Measurements from ENCODE around the gene ZC3H6. TPM values are rescaled to one million over a fixed set of nuclear protein-coding genes. Genes with fewer than 3 reads are reported as not detected.

The ZC3H6 gene
- total RNA-seq, 1 experiment from 2014 or later: 10.0 TPM

DNA sequence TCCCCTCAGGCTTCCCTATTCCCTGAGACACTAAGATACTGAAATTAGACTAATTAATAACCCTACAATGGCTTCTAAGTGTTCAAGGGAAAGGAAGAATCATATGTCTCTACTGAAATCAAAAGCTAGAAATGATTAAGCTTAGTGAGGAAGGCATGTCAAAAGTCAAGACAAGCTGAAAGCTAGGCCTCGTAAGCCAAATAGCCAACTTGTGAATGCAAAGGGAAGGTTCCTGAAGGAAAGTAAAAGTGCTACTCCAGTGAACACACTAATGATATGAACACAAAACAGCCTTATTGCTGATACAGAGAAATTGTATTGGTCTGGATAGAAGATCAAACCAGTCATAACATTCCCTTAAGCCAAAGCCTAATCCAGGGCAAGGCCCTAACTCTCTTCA is 30.5 kb upstream of the ZC3H6 start:
- TF ChIP-seq, protein P1, sequence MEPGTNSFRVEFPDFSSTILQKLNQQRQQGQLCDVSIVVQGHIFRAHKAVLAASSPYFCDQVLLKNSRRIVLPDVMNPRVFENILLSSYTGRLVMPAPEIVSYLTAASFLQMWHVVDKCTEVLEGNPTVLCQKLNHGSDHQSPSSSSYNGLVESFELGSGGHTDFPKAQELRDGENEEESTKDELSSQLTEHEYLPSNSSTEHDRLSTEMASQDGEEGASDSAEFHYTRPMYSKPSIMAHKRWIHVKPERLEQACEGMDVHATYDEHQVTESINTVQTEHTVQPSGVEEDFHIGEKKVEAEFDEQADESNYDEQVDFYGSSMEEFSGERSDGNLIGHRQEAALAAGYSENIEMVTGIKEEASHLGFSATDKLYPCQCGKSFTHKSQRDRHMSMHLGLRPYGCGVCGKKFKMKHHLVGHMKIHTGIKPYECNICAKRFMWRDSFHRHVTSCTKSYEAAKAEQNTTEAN (CRISPR knock-in tag; IDR thresholded peaks at IDR 0.05): no peak
- TF ChIP-seq HMGA2 (CRISPR knock-in tag; IDR thresholded peaks at IDR 0.05) (no peak), GABPB1 (CRISPR knock-in tag; IDR thresholded peaks at IDR 0.05) (no peak), PRRX2 (CRISPR knock-in tag; IDR thresholded peaks at IDR 0.05) (no peak), FOXP1 (CRISPR knock-in tag; IDR thresholded peaks at IDR 0.05; ENCODE audit: borderline replicate concordance) (no peak), ESRRA (CRISPR knock-in tag; IDR thresholded peaks at IDR 0.05; ENCODE audit: borderline replicate concordance) (no peak), ZNF219 (CRISPR knock-in tag; IDR thresholded peaks at IDR 0.05; ENCODE audit: borderline replicate concordance) (no peak), TEAD4 (CRISPR knock-in tag; IDR thresholded peaks at IDR 0.05) (no peak), CREB1 (CRISPR knock-in tag; IDR thresholded peaks at IDR 0.05) (no peak), FOXK1 (CRISPR knock-in tag; IDR thresholded peaks at IDR 0.05) (no peak), TCF7 (CRISPR knock-in tag; IDR thresholded peaks at IDR 0.05; ENCODE audit: low read depth) (no peak), SP1 (CRISPR knock-in tag; conservative IDR thresholded peaks at IDR 0.05) (no peak), ATF1 (CRISPR knock-in tag; IDR thresholded peaks at IDR 0.05) (no peak), GRHL2 (CRISPR knock-in tag; IDR thresholded peaks at IDR 0.05; ENCODE audit: insufficient replicate concordance, severe bottlenecking) (no peak)
- TF ChIP-seq, protein P2, sequence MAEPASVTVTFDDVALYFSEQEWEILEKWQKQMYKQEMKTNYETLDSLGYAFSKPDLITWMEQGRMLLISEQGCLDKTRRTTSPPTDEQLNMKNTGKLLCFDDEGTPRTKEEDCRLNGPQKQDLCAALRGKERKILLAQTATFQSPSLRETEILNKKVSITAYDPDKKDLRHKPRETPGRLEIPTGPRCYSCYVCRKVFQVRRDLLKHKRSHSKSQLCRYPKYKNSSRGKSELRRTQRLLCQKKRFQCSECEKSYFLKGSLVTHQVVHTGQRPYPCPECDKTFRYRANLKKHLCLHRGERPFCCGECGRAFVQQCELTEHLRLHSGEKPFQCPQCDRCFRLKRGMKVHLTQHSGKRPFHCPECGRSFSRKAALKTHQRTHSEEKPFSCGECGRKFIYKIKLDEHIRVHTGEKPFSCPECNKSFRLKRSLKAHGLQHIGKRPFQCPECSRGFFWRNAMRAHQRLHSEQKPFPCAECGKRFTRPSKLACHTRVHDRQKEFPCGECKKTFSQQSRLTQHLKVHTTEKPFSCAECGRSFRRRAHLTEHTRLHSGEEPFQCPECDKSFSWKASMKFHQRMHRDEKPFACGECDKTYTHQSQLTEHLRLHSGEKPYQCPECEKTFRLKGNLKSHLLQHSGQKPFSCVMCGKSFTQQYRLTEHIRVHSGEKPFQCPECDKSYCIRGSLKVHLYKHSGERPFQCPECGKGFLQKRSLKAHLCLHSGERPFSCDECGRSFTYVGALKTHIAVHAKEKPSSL (CRISPR knock-in tag; conservative IDR thresholded peaks at IDR 0.05): no peak
- TF ChIP-seq, protein P3, sequence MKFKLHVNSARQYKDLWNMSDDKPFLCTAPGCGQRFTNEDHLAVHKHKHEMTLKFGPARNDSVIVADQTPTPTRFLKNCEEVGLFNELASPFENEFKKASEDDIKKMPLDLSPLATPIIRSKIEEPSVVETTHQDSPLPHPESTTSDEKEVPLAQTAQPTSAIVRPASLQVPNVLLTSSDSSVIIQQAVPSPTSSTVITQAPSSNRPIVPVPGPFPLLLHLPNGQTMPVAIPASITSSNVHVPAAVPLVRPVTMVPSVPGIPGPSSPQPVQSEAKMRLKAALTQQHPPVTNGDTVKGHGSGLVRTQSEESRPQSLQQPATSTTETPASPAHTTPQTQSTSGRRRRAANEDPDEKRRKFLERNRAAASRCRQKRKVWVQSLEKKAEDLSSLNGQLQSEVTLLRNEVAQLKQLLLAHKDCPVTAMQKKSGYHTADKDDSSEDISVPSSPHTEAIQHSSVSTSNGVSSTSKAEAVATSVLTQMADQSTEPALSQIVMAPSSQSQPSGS (CRISPR knock-in tag; IDR thresholded peaks at IDR 0.05; ENCODE audit: borderline replicate concordance, low read depth): no peak
- TF ChIP-seq, protein P4, sequence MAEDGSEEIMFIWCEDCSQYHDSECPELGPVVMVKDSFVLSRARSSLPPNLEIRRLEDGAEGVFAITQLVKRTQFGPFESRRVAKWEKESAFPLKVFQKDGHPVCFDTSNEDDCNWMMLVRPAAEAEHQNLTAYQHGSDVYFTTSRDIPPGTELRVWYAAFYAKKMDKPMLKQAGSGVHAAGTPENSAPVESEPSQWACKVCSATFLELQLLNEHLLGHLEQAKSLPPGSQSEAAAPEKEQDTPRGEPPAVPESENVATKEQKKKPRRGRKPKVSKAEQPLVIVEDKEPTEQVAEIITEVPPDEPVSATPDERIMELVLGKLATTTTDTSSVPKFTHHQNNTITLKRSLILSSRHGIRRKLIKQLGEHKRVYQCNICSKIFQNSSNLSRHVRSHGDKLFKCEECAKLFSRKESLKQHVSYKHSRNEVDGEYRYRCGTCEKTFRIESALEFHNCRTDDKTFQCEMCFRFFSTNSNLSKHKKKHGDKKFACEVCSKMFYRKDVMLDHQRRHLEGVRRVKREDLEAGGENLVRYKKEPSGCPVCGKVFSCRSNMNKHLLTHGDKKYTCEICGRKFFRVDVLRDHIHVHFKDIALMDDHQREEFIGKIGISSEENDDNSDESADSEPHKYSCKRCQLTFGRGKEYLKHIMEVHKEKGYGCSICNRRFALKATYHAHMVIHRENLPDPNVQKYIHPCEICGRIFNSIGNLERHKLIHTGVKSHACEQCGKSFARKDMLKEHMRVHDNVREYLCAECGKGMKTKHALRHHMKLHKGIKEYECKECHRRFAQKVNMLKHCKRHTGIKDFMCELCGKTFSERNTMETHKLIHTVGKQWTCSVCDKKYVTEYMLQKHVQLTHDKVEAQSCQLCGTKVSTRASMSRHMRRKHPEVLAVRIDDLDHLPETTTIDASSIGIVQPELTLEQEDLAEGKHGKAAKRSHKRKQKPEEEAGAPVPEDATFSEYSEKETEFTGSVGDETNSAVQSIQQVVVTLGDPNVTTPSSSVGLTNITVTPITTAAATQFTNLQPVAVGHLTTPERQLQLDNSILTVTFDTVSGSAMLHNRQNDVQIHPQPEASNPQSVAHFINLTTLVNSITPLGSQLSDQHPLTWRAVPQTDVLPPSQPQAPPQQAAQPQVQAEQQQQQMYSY (CRISPR knock-in tag; IDR thresholded peaks at IDR 0.05): no peak
- TF ChIP-seq, protein P5, sequence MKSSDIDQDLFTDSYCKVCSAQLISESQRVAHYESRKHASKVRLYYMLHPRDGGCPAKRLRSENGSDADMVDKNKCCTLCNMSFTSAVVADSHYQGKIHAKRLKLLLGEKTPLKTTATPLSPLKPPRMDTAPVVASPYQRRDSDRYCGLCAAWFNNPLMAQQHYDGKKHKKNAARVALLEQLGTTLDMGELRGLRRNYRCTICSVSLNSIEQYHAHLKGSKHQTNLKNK (CRISPR knock-in tag; IDR thresholded peaks at IDR 0.05): no peak
- TF ChIP-seq, protein P6, sequence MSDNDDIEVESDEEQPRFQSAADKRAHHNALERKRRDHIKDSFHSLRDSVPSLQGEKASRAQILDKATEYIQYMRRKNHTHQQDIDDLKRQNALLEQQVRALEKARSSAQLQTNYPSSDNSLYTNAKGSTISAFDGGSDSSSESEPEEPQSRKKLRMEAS (CRISPR knock-in tag; IDR thresholded peaks at IDR 0.05): no peak
- TF ChIP-seq, protein P7, sequence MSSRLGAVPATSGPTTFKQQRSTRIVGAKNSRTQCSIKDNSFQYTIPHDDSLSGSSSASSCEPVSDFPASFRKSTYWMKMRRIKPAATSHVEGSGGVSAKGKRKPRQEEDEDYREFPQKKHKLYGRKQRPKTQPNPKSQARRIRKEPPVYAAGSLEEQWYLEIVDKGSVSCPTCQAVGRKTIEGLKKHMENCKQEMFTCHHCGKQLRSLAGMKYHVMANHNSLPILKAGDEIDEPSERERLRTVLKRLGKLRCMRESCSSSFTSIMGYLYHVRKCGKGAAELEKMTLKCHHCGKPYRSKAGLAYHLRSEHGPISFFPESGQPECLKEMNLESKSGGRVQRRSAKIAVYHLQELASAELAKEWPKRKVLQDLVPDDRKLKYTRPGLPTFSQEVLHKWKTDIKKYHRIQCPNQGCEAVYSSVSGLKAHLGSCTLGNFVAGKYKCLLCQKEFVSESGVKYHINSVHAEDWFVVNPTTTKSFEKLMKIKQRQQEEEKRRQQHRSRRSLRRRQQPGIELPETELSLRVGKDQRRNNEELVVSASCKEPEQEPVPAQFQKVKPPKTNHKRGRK (CRISPR knock-in tag; IDR thresholded peaks at IDR 0.05; ENCODE audit: borderline replicate concordance): no peak
- Mint-ChIP-seq H3K27me3 (ENCODE audit: low read depth) (no peaks in the 10 kb centered on the region), H3K4me3 (no peak overlapping the region), H3K36me3 (peaks cover 7% of the 10 kb centered on the region), H3K9me3 (no peaks in the 10 kb centered on the region), H3K4me1 (no peaks in the 10 kb centered on the region), H3K27ac (no peak overlapping the region)
- ATAC-seq (no peak), DNase-seq (ENCODE audit: low spot score) (no peak)
- POLR2A ChIA-PET: no interaction called here
- CTCF ChIA-PET: interaction anchor here (0.6 kb wide), 1 partner anchor 28 kb away, joined by 3 read pairs; no protein-coding TSS in a partner anchor

Data from WTC11 (cell line).